SU-DHL-6 (cell line): Measurements from ENCODE around the gene DLG2.

Experiments used
- H2AFZ ChIP-seq: fragments of 200-600 bp; sonication (generic); 2 replicates; pipeline ENCODE4 v1.6.1; 2014; ENCODE audit warnings: low read depth, mild to moderate bottlenecking, moderate library complexity, mixed read lengths, antibody characterized with exemption, low read length; ENCODE audit not compliant: severe bottlenecking
- H3F3A ChIP-seq: fragments of 200-600 bp; shearing (Covaris generic); 2 replicates; pipeline ENCODE4 v1.6.0; 2016; ENCODE audit warnings: antibody characterized with exemption, mild to moderate bottlenecking; ENCODE audit not compliant: insufficient read depth
- H3K27ac ChIP-seq: fragments of 200-600 bp; sonication (generic); 2 replicates; pipeline ENCODE4 v1.5.1; 2016; ENCODE audit warnings: low read depth, mild to moderate bottlenecking, low read length, moderate library complexity, mixed read lengths
- H3K27me3 ChIP-seq: fragments of 200-600 bp; sonication (generic), shearing (Covaris generic); 2 replicates; pipeline ENCODE4 v1.6.0; 2014; ENCODE audit warnings: mild to moderate bottlenecking, low read length
- H3K36me3 ChIP-seq: fragments of 200-600 bp; sonication (generic); 2 replicates; pipeline ENCODE4 v1.6.1; 2014; ENCODE audit warnings: mild to moderate bottlenecking, low read length, mixed read lengths
- H3K4me2 ChIP-seq: fragments of 300-600, 200-600 bp; shearing (Covaris generic), sonication (generic); 2 replicates; pipeline ENCODE4 v1.6.0; 2014; ENCODE audit warnings: low read length, low read depth, mild to moderate bottlenecking; ENCODE audit not compliant: poor library complexity, severe bottlenecking
- H3K4me3 ChIP-seq: fragments of 200-600 bp; sonication (generic); 2 replicates; pipeline ENCODE4 v1.5.1; 2014; ENCODE audit warnings: antibody characterized with exemption, low read length, mild to moderate bottlenecking, mixed read lengths; ENCODE audit not compliant: insufficient read depth, poor library complexity, severe bottlenecking
- H3K79me2 ChIP-seq: fragments of 200-600 bp; sonication (generic); 2 replicates; pipeline ENCODE4 v1.6.1; 2014; ENCODE audit warnings: mild to moderate bottlenecking, low read length, moderate library complexity; ENCODE audit not compliant: insufficient read depth
- H3K9ac ChIP-seq: fragments of 200-600 bp; sonication (generic); 2 replicates; pipeline ENCODE4 v1.7.0; 2014; ENCODE audit warnings: mild to moderate bottlenecking, low read length
- H3K9me2 ChIP-seq: fragments of 200-600 bp; sonication (generic); replicated peaks from 2 replicates; pipeline ENCODE4 v1.6.1; 2014; ENCODE audit warnings: low read length; ENCODE audit not compliant: insufficient read depth
- H3K9me3 ChIP-seq: fragments of 200-600 bp; sonication (generic); 2 replicates; pipeline ENCODE4 v1.6.1; 2014; ENCODE audit warnings: low read length, mixed read lengths; ENCODE audit not compliant: insufficient read depth
- H4K20me1 ChIP-seq: fragments of 200-600 bp; sonication (generic); 2 replicates; pipeline ENCODE4 v1.6.1; 2014; ENCODE audit warnings: low read depth, mild to moderate bottlenecking, antibody characterized with exemption, low read length, moderate library complexity, mixed read lengths
- CTCF ChIP-seq: fragments of 200-600 bp; sonication (generic); IDR thresholded peaks from one replicate; pipeline ENCODE4 v1.5.1; 2017; ENCODE audit warnings: antibody characterized with exemption, mild to moderate bottlenecking, low read length, moderate library complexity; ENCODE audit not compliant: insufficient read depth, poor library complexity, severe bottlenecking
- EZH2phosphoT487 ChIP-seq: fragments of 200-600 bp; sonication (generic), shearing (Covaris generic); conservative IDR thresholded peaks from 2 replicates; pipeline ENCODE4 v1.6.1; 2018; ENCODE audit warnings: mild to moderate bottlenecking, antibody characterized with exemption, low read length, moderate library complexity, mixed read lengths

DLG2 gene

GRCh38 chr11:83998921-83999320 is 1628.2 kb downstream of the DLG2 start:
- Histone ChIP-seq H2AFZ (no peak overlapping the region), H3K27ac (no peak overlapping the region), H3K9me2 (no peaks in the 10 kb centered on the region), H3K4me3 (no peak overlapping the region), H4K20me1 (no peaks in the 10 kb centered on the region), H3K9me3 (peaks cover 9% of the 10 kb centered on the region; the same call in 1 of the 2 replicates), H3K36me3 (no peaks in the 10 kb centered on the region), H3F3A (no peaks in the 10 kb centered on the region), H3K9ac (no peak overlapping the region), H3K79me2 (no peaks in the 10 kb centered on the region), H3K4me2 (no peak overlapping the region), H3K27me3 (no peaks in the 10 kb centered on the region)
- TF ChIP-seq CTCF, result no peak
- TF ChIP-seq EZH2phosphoT487, result no peak

- no peaks in the 10 kb centered on the region for H3K9me2 ChIP-seq
- H3K9me3 ChIP-seq, result no peaks in the 10 kb centered on the region
- no peaks in the 10 kb centered on the region for H3K27me3 ChIP-seq
- no peak overlapping the region for H2AFZ ChIP-seq
- H3K36me3 ChIP-seq, result no peaks in the 10 kb centered on the region
- no peak overlapping the region for H3K4me3 ChIP-seq
- no peak overlapping the region for H3K9ac ChIP-seq
- no peak overlapping the region for H3K27ac ChIP-seq
- no peaks in the 10 kb centered on the region for H3K79me2 ChIP-seq
- H3K4me2 ChIP-seq, result no peak overlapping the region
- TF ChIP-seq EZH2phosphoT487, result no peak
- no peaks in the 10 kb centered on the region for H4K20me1 ChIP-seq
- H3F3A ChIP-seq, result no peaks in the 10 kb centered on the region
Measured at GRCh38 chr11:83990160-83990733, 1636.9 kb downstream of the DLG2 start.

- H3K36me3 ChIP-seq, result no peaks in the 10 kb centered on the region
- no peak overlapping the region for H3K9ac ChIP-seq
- H3K27ac ChIP-seq, result no peak overlapping the region
- H3K4me3 ChIP-seq, result no peak overlapping the region
- TF ChIP-seq CTCF, result no peak
- TF ChIP-seq EZH2phosphoT487, result no peak
- H3K79me2 ChIP-seq, result no peaks in the 10 kb centered on the region
- H3K9me2 ChIP-seq, result no peaks in the 10 kb centered on the region
- H3K27me3 ChIP-seq, result no peaks in the 10 kb centered on the region
- no peak overlapping the region for H2AFZ ChIP-seq
- H4K20me1 ChIP-seq, result no peaks in the 10 kb centered on the region
- H3F3A ChIP-seq, result no peaks in the 10 kb centered on the region
- no peaks in the 10 kb centered on the region for H3K9me3 ChIP-seq
- H3K4me2 ChIP-seq, result no peak overlapping the region
Measured at GRCh38 chr11:83982825-83983224, 1644.3 kb downstream of the DLG2 start.

- no peak overlapping the region for H3K27ac ChIP-seq
- no peaks in the 10 kb centered on the region for H4K20me1 ChIP-seq
- no peaks in the 10 kb centered on the region for H3K36me3 ChIP-seq
Measured at GRCh38 chr11:83979593-83979992, 1647.6 kb downstream of the DLG2 start.

More at GRCh38 chr11:83979593-83979992, 1647.6 kb downstream of the DLG2 start:
- no peak overlapping the region for H3K4me2 ChIP-seq
- H3F3A ChIP-seq, result no peaks in the 10 kb centered on the region
- no peak overlapping the region for H2AFZ ChIP-seq
- no peaks in the 10 kb centered on the region for H3K9me3 ChIP-seq
- no peaks in the 10 kb centered on the region for H3K27me3 ChIP-seq
- no peak for TF ChIP-seq CTCF
- TF ChIP-seq EZH2phosphoT487, result no peak
- H3K9ac ChIP-seq, result no peak overlapping the region
- H3K9me2 ChIP-seq, result no peaks in the 10 kb centered on the region
- no peak overlapping the region for H3K4me3 ChIP-seq
- no peaks in the 10 kb centered on the region for H3K79me2 ChIP-seq
